ENCODE measurements around the gene NR2C1.

- no peak for TF ChIP-seq CTCF (conservative IDR thresholded peaks at IDR 0.05; ENCODE audit: low read length)
- TF ChIP-seq EZH2phosphoT487 (IDR thresholded peaks at IDR 0.05; ENCODE audit: borderline replicate concordance, low read depth, low read length), result no peak
These were observed 33.9 kb upstream of the NR2C1 start for GRCh38 chr12:95107362-95107761.
